Ovary (tissue), 9 donors: Measurements from ENCODE around the gene SECTM1. TPM values are rescaled to one million over a fixed set of nuclear protein-coding genes. Genes with fewer than 3 reads are reported as not detected.

Experiments used
- DNase-seq, 5 donors: peaks; one replicate each; pipeline ENCODE4 v3.0.0-alpha.2; 2019 to 2020
- H3K27ac ChIP-seq, 2 donors: fragments of 200-600 bp; one replicate each; pipeline versions ENCODE4 v1.5.1 to v1.8.0; 2019 to 2022
- H3K27me3 ChIP-seq: fragments of 200-600 bp; one replicate; pipeline ENCODE4 v1.8.0; 2022
- H3K36me3 ChIP-seq: fragments of 200-600 bp; sonication (generic); one replicate; pipeline ENCODE4 v1.5.1; 2019
- H3K4me1 ChIP-seq: one replicate; pipeline ENCODE4 v1.8.1; 2013; ENCODE audit warnings: mild to moderate bottlenecking, moderate library complexity; ENCODE audit not compliant: insufficient read depth
- H3K4me3 ChIP-seq: fragments of 200-600 bp; sonication (generic); one replicate; pipeline ENCODE4 v1.5.1; 2017
- H3K9me3 ChIP-seq, 2 donors: fragments of 200-600 bp in 1 of 2; sonication (generic) in 1 of 2; one replicate each; pipeline versions ENCODE4 v1.5.1 to v1.8.1; 2013 to 2019; ENCODE audit warnings: mild to moderate bottlenecking in 1 of 2, moderate library complexity in 1 of 2
- CTCF ChIP-seq, 3 donors: fragments of 450-650 bp in 2 of 3; fragments of 200-600 bp in 1 of 3; IDR thresholded peaks; one replicate each; pipeline versions ENCODE4 v1.5.1 to v1.8.0; 2016 to 2022; ENCODE audit warnings: antibody characterized with exemption in 3 of 3, mild to moderate bottlenecking in 1 of 3
- EP300 ChIP-seq: sonication (generic); formaldehyde crosslinking; IDR thresholded peaks from one replicate; pipeline ENCODE4 v1.6.1; 2017; ENCODE audit warnings: antibody characterized with exemption
- POLR2A ChIP-seq: fragments of 450-650 bp; IDR thresholded peaks from one replicate; pipeline ENCODE4 v1.6.1; 2017; ENCODE audit warnings: antibody characterized with exemption, mild to moderate bottlenecking, moderate library complexity
- WGBS, 3 donors: extraction: QIAGEN DNeasy Blood & Tissue Kit in 1 of 3; methylation state at CpG; one replicate each; pipeline versions ENCODE4 v1.1.5 to v1.1.7; 2013 to 2017; 5-methylcytosine and 5-hydroxymethylcytosine counted together
- intact Hi-C, 4 donors: fragments of 100-400 bp; cut with DNase I; formaldehyde crosslinking; loops; one replicate each; pipeline versions ENCODE4 v1.11.0 to v1.15.1; 2022 to 2023
- polyA plus RNA-seq, 2 donors: library from polyadenylated mRNA; stranded (reverse); fragments of 200-250 nt in 1 of 2; fragments of 350-450 nt in 1 of 2; fragmentation: Illumina TruSeq in 1 of 2; extraction: RNeasy Lipid Tissue Mini Kit (QIAGEN cat#74804) in 1 of 2; gene quantifications; one replicate each; pipeline ENCODE4 v1.2.3, GENCODE V29; 2013 to 2014
- total RNA-seq, 7 donors: library from RNA; depleted of rRNA in 2 of 7; stranded (reverse); fragments of >200 nt in 2 of 7; fragmentation: NEBNext Ultra II Directional in 3 of 7; extraction: Animal tissue kit (Norgen Biotek cat#: 25700) in 3 of 7; gene quantifications; one replicate each; pipeline versions ENCODE4 v1.1.0 to v1.2.4, GENCODE V29; 2016 to 2023
- donor health status: DM: no; HTN: no; CAD: no; lungs with moderate emphysema.
- donor health status: DM: no; HTN: no; CAD: no.
- donor health status: Bipolar disorder and iron deficiency.
- donor health status: DM: yes; HTN: yes; CAD: no.
- donor health status: DM: no; HTN: no; CAD: no.
- donor health status: DM: yes; HTN: yes; CAD: no.

SECTM1 gene
- total and polyA plus RNA-seq, 9 donors = 2.1 to 20.8 (median 7.9) TPM

GRCh38 chr17:82346342-82347300, 13.1 kb upstream of the SECTM1 start:
- intact Hi-C loops = no loop called here
- Histone ChIP-seq H3K4me1 (peaks cover 3% of the 10 kb centered on the region), H3K36me3 (no peaks in the 10 kb centered on the region), H3K4me3 (no peak overlapping the region), H3K27ac (no peak overlapping the region), H3K9me3 (no peaks in the 10 kb centered on the region), H3K27me3 (no peaks in the 10 kb centered on the region)
- TF ChIP-seq CTCF (IDR thresholded peaks at IDR 0.05) (no peak), POLR2A (no peak), EP300 (no peak)
- WGBS, 3 donors = 76 to 77% (median 76%) methylated on average over 27 to 28 of the region's 28 CpGs
- peak in 1 of 5 donors; percentile 11 for DNase-seq

GRCh38 chr17:82345151-82345976, 11.8 kb upstream of the SECTM1 start:
- H3K27ac ChIP-seq = no peak overlapping the region
- TF ChIP-seq CTCF (IDR thresholded peaks at IDR 0.05) (no peak), POLR2A (no peak), EP300 (no peak)
- no peaks in the 10 kb centered on the region for H3K36me3 ChIP-seq
- 85 to 89% (median 87%) methylated on average over 42 of the region's 42 CpGs for WGBS, 3 donors
- no peak for DNase-seq
- H3K4me1 ChIP-seq = peaks cover 3% of the 10 kb centered on the region
- no peak overlapping the region for H3K4me3 ChIP-seq
- H3K9me3 ChIP-seq = no peaks in the 10 kb centered on the region
- no peaks in the 10 kb centered on the region for H3K27me3 ChIP-seq
- intact Hi-C loops = no loop called here

- DNase-seq = peak in 1 of 5 donors; percentile 16
- Histone ChIP-seq H3K4me3 (no peak overlapping the region), H3K9me3 (no peaks in the 10 kb centered on the region), H3K36me3 (no peaks in the 10 kb centered on the region), H3K27ac (no peak overlapping the region), H3K27me3 (no peaks in the 10 kb centered on the region), H3K4me1 (peaks cover 5% of the 10 kb centered on the region)
- intact Hi-C loops = no loop called here
- no peak for TF ChIP-seq EP300
- TF ChIP-seq CTCF (IDR thresholded peaks at IDR 0.05) = no peak
- TF ChIP-seq POLR2A = no peak
- WGBS, 3 donors = 81 to 91% (median 88%) methylated on average over 17 to 24 of the region's 24 CpGs
Observed at GRCh38 chr17:82344175-82344907, 10.8 kb upstream of the SECTM1 start.

- H3K9me3 ChIP-seq = no peaks in the 10 kb centered on the region
- no peak overlapping the region for H3K4me3 ChIP-seq
- 92 to 98% (median 93%) methylated on average over 5 of the region's 5 CpGs for WGBS, 3 donors
- intact Hi-C loops = no loop called here
- no peaks in the 10 kb centered on the region for H3K27me3 ChIP-seq
- H3K4me1 ChIP-seq = peaks cover 6% of the 10 kb centered on the region
- no peaks in the 10 kb centered on the region for H3K36me3 ChIP-seq
- H3K27ac ChIP-seq = no peak overlapping the region
- no peak for TF ChIP-seq EP300
- peak in 1 of 5 donors; percentile 4 for DNase-seq
Observed at GRCh38 chr17:82343560-82343959, 10.0 kb upstream of the SECTM1 start.
